GM23338 (cell line): Measurements from ENCODE around the gene BPI. TPM values are rescaled to one million over a fixed set of nuclear protein-coding genes. Genes with fewer than 3 reads are reported as not detected.

Source experiments
- ATAC-seq: fragments of 200-7000 bp; cut with Tn5 transposase; 3 replicates; pipeline ENCODE4 v1.9.1; 2020
- DNase-seq: peaks from one replicate; pipeline ENCODE4 v3.0.0-alpha.2; 2015; ENCODE audit warnings: low spot score
- H2AFZ ChIP-seq: fragments of 200-600 bp; sonication (generic); 2 replicates; pipeline ENCODE4 v1.8.0; 2016; ENCODE audit warnings: antibody characterized with exemption, mild to moderate bottlenecking, moderate library complexity
- H3F3A ChIP-seq: fragments of 200-600 bp; sonication (generic); replicated peaks from 2 replicates; pipeline ENCODE4 v1.8.0; 2017; ENCODE audit warnings: antibody characterized with exemption, mixed run types, low read depth
- H3K27ac ChIP-seq: fragments of 200-600 bp; sonication (generic); 2 replicates; pipeline ENCODE4 v1.6.1; 2016; ENCODE audit warnings: low read depth
- H3K27me3 ChIP-seq: fragments of 200-600 bp; sonication (generic); 2 replicates; pipeline ENCODE4 v1.8.0; 2016; ENCODE audit warnings: mild to moderate bottlenecking, mixed run types, moderate library complexity; ENCODE audit not compliant: insufficient read depth
- H3K36me3 ChIP-seq: fragments of 200-600 bp; sonication (generic); 2 replicates; pipeline ENCODE4 v1.8.0; 2016; ENCODE audit warnings: mild to moderate bottlenecking; ENCODE audit not compliant: insufficient read depth
- H3K4me1 ChIP-seq: fragments of 200-600 bp; sonication (generic); 2 replicates; pipeline ENCODE4 v1.8.0; 2016; ENCODE audit warnings: mild to moderate bottlenecking, moderate library complexity; ENCODE audit not compliant: insufficient read depth
- H3K4me2 ChIP-seq: fragments of 200-600 bp; sonication (generic); 2 replicates; pipeline ENCODE4 v1.7.1; 2017; ENCODE audit warnings: mixed run types
- H3K4me3 ChIP-seq: fragments of 200-600 bp; sonication (generic); 2 replicates; pipeline ENCODE4 v1.6.1; 2016; ENCODE audit warnings: mixed run types
- H3K79me2 ChIP-seq: fragments of 200-600 bp; sonication (generic); replicated peaks from 2 replicates; pipeline ENCODE4 v1.8.0; 2017; ENCODE audit warnings: mild to moderate bottlenecking; ENCODE audit not compliant: insufficient read depth
- H3K9me2 ChIP-seq: fragments of 200-600 bp; sonication (generic); 2 replicates; pipeline ENCODE4 v1.8.0; 2017; ENCODE audit not compliant: insufficient read depth
- H4K20me1 ChIP-seq: fragments of 200-600 bp; sonication (generic); replicated peaks from 2 replicates; pipeline ENCODE4 v1.8.0; 2017; ENCODE audit warnings: mild to moderate bottlenecking; ENCODE audit not compliant: insufficient read depth
- H3K27ac Mint-ChIP-seq: 2 replicates; pipeline ENCODE4 v1.8.0; 2020; ENCODE audit warnings: inconsistent platforms, mild to moderate bottlenecking, moderate library complexity, mixed read lengths
- H3K27me3 Mint-ChIP-seq: 3 replicates; pipeline ENCODE4 v1.8.0; 2022; ENCODE audit warnings: low read depth, mild to moderate bottlenecking, moderate library complexity, mixed read lengths, inconsistent platforms; ENCODE audit not compliant: insufficient read depth, poor library complexity
- H3K36me3 Mint-ChIP-seq: 3 replicates; pipeline ENCODE4 v1.8.0; 2021; ENCODE audit warnings: low read depth, mild to moderate bottlenecking, inconsistent platforms, moderate library complexity, mixed read lengths
- H3K4me1 Mint-ChIP-seq: 3 replicates; pipeline ENCODE4 v1.8.0; 2020; ENCODE audit warnings: mild to moderate bottlenecking, inconsistent platforms, mixed read lengths
- H3K4me3 Mint-ChIP-seq: 3 replicates; pipeline ENCODE4 v1.8.0; 2021; ENCODE audit warnings: moderate library complexity, mild to moderate bottlenecking, inconsistent platforms, mixed read lengths
- H3K9me3 Mint-ChIP-seq: 3 replicates; pipeline ENCODE4 v1.8.0; 2020; ENCODE audit warnings: moderate library complexity, mild to moderate bottlenecking, inconsistent platforms, mixed read lengths
- CREB1 ChIP-seq: fragments of 250-450 bp; sonication (Bioruptor Pico); IDR thresholded peaks from 2 replicates; pipeline ENCODE4 v1.5.0; 2020; ENCODE audit warnings: low read depth, mild to moderate bottlenecking, moderate library complexity
- CTCF ChIP-seq, 2 experiments: fragments of 200-600 bp in 1 of 2; sonication (generic) in 1 of 2; conservative IDR thresholded peaks; 2 replicates each; pipeline versions ENCODE4 v1.5.1 to v1.6.1; 2016 to 2017; ENCODE audit warnings: antibody characterized with exemption in 2 of 2, low read depth in 2 of 2, mild to moderate bottlenecking in 2 of 2, moderate library complexity in 1 of 2
- EZH2 ChIP-seq: fragments of 200-600 bp; sonication (generic); IDR thresholded peaks from one replicate; pipeline ENCODE4 v1.8.0; 2017; ENCODE audit warnings: antibody characterized with exemption, mild to moderate bottlenecking, low read depth; ENCODE audit not compliant: unreplicated experiment
- EZH2phosphoT487 ChIP-seq: fragments of 200-600 bp; sonication (generic); IDR thresholded peaks from one replicate; pipeline ENCODE4 v1.8.1; 2018; ENCODE audit warnings: antibody characterized with exemption; ENCODE audit not compliant: unreplicated experiment
- NANOG ChIP-seq: IDR thresholded peaks from 2 replicates; pipeline ENCODE4 v1.6.1; 2016; ENCODE audit warnings: antibody characterized with exemption, borderline replicate concordance
- POLR2AphosphoS5 ChIP-seq: IDR thresholded peaks from 2 replicates; pipeline ENCODE4 v1.6.1; 2016; ENCODE audit warnings: antibody characterized with exemption, low read depth
- REST ChIP-seq: IDR thresholded peaks from one replicate; pipeline ENCODE4 v1.6.1; 2018; ENCODE audit warnings: antibody characterized with exemption; ENCODE audit not compliant: unreplicated experiment
- STAT1 ChIP-seq: IDR thresholded peaks from one replicate; pipeline ENCODE4 v1.6.1; 2016; ENCODE audit warnings: antibody characterized with exemption; ENCODE audit not compliant: unreplicated experiment
- ZNF114 ChIP-seq: fragments of 250-450 bp; sonication (Bioruptor Pico); IDR thresholded peaks from 2 replicates; pipeline ENCODE4 v1.5.0; 2020; ENCODE audit warnings: mild to moderate bottlenecking, moderate library complexity
- ZNF331 ChIP-seq: fragments of 250-450 bp; sonication (Bioruptor Pico); IDR thresholded peaks from 2 replicates; pipeline ENCODE4 v1.5.0; 2020; ENCODE audit warnings: low read depth, mild to moderate bottlenecking, moderate library complexity
- ZNF462 ChIP-seq: fragments of 250-450 bp; sonication (Bioruptor Pico); IDR thresholded peaks from 2 replicates; pipeline ENCODE4 v1.5.0; 2020; ENCODE audit warnings: mild to moderate bottlenecking, moderate library complexity
- polyA plus RNA-seq: library from polyadenylated mRNA; unstranded; fragments of >200 nt; fragmentation: Nextera tagmentation; extraction: Ambion mirVana; gene quantifications from 2 replicates; pipeline ENCODE4 v1.2.1, GENCODE V29; 2016
- total RNA-seq: library from RNA; depleted of rRNA; stranded (reverse); fragments of >200 nt; shearing (Covaris generic); gene quantifications from 2 replicates; pipeline ENCODE4 v1.2.3, GENCODE V29; 2014

BPI gene
- total and polyA plus RNA-seq, 2 experiments from 2014 or later: not detected

GRCh38 chr20:38334016-38334415 lies 30.1 kb downstream of the BPI start (continued):
- TF ChIP-seq CTCF (conservative IDR thresholded peaks at IDR 0.05; ENCODE audit: low read depth in 2 of 2) (no peak), REST (no peak), NANOG (no peak), CREB1 (CRISPR knock-in tag) (no peak), ZNF114 (CRISPR knock-in tag) (no peak), STAT1 (no peak)

GRCh38 chr20:38336726-38337125 lies 32.8 kb downstream of the BPI start:
- no peak for ATAC-seq
- H3K9me3 Mint-ChIP-seq: peaks cover 13% of the 10 kb centered on the region
- TF ChIP-seq STAT1 (no peak), CREB1 (CRISPR knock-in tag) (no peak), EZH2phosphoT487 (no peak), POLR2AphosphoS5 (no peak), ZNF462 (no peak), CTCF (conservative IDR thresholded peaks at IDR 0.05; ENCODE audit: low read depth in 2 of 2) (no peak), ZNF331 (CRISPR knock-in tag) (no peak), EZH2 (no peak), ZNF114 (CRISPR knock-in tag) (no peak), NANOG (no peak)

More at GRCh38 chr20:38336726-38337125, 32.8 kb downstream of the BPI start:
- no peaks in the 10 kb centered on the region for H3K36me3 ChIP-seq
- no peak for DNase-seq
- H3K9me2 ChIP-seq: peaks cover 3% of the 10 kb centered on the region; the same call in 1 of the 2 replicates
- H3K79me2 ChIP-seq: no peaks in the 10 kb centered on the region
- no peak overlapping the region for H2AFZ ChIP-seq
- H3K4me3 ChIP-seq: no peak overlapping the region
- no peak overlapping the region for H3K27ac ChIP-seq
- H3K27me3 ChIP-seq: no peaks in the 10 kb centered on the region
- H3F3A ChIP-seq: peaks cover 3% of the 10 kb centered on the region
- H3K4me1 Mint-ChIP-seq: peaks cover 22% of the 10 kb centered on the region
- no peak overlapping the region for H3K4me2 ChIP-seq
- no peak overlapping the region for H3K4me3 Mint-ChIP-seq
- peaks cover 9% of the 10 kb centered on the region for H3K27me3 Mint-ChIP-seq
- no peak overlapping the region for H3K27ac Mint-ChIP-seq
- H3K36me3 Mint-ChIP-seq: peaks cover 10% of the 10 kb centered on the region; the same call in 2 of the 3 replicates
- peaks cover 26% of the 10 kb centered on the region for H3K4me1 ChIP-seq
- no peaks in the 10 kb centered on the region for H4K20me1 ChIP-seq
